HCT116 (cell line): ENCODE results near the gene RAB25. TPM values are rescaled to one million over a fixed set of nuclear protein-coding genes. Genes with fewer than 3 reads are reported as not detected.
"Not testable (repeated sequence)": the region's sequence is repeated elsewhere in the genome, so short reads cannot be mapped to it uniquely, and the experiment has no call there.

ENCODE experiments used
- ATAC-seq: fragments of 200-7000 bp; cut with Tn5 transposase; 2 replicates; pipeline ENCODE4 v1.9.1; 2020; ENCODE audit warnings: mild to moderate bottlenecking, moderate library complexity
- BruUV-seq: library from RNA; stranded (reverse); fragments of 400-500 nt; replicated peaks from 2 replicates; lab custom pipeline; 2021; lab: Mats Ljungman, UMichigan
- CTCF ChIA-PET: fragments of 300-600 bp; sonication (Branson Sonifier 250); formaldehyde crosslinking; loops from one replicate; lab custom pipeline; 2021; ENCODE audit warnings: antibody characterized with exemption; lab: Charles Lee
- POLR2A ChIA-PET: fragments of 300-600, 350-600 bp; sonication (Branson Sonifier 250); formaldehyde crosslinking; loops from one replicate; lab custom pipeline; 2021; ENCODE audit warnings: antibody characterized with exemption; lab: Charles Lee
- RAD21 ChIA-PET, 2 experiments: fragments of 300-600 bp; sonication (Branson Sonifier 250); formaldehyde crosslinking; loops; one replicate each; lab custom pipeline; 2023; ENCODE audit warnings: low total read pairs in 2 of 2; ENCODE audit not compliant: uncharacterized antibody in 2 of 2, unreplicated experiment in 2 of 2, low non-redundant PET in 1 of 2; lab: Charles Lee
- DNase-seq: peaks from one replicate; pipeline ENCODE4 v3.0.0-alpha.2; 2010; ENCODE audit warnings: low read depth, low spot score
- H2AFZ ChIP-seq: fragments of 200-600 bp; shearing (Covaris generic), sonication (generic); 2 replicates; pipeline ENCODE4 v1.6.1; 2017; ENCODE audit warnings: low read depth, mixed run types, mixed read lengths, antibody characterized with exemption, low read length; ENCODE audit not compliant: poor library complexity, severe bottlenecking
- H3K27ac ChIP-seq: 2 replicates; pipeline ENCODE4 v1.5.1; 2012; ENCODE audit warnings: low read depth, low read length
- H3K27me3 ChIP-seq: fragments of 200-600 bp; sonication (generic); 2 replicates; pipeline ENCODE4 v1.6.1; 2016; ENCODE audit warnings: mixed run types, low read length, mixed read lengths; ENCODE audit not compliant: insufficient read depth
- H3K36me3 ChIP-seq, 2 experiments: fragments of 200-500 bp in 1 of 2; fragments of 200-600 bp in 1 of 2; sonication (Bioruptor generic) in 1 of 2; sonication (generic) in 1 of 2; 2 replicates each; pipeline versions ENCODE4 v1.5.1 to v1.6.1; 2014 to 2016; ENCODE audit warnings: low read length in 2 of 2, inconsistent platforms in 1 of 2, mixed read lengths in 1 of 2, mixed run types in 1 of 2; ENCODE audit not compliant: insufficient read depth in 2 of 2, control insufficient read depth in 1 of 2
- H3K4me1 ChIP-seq, 2 experiments: fragments of 200-600 bp in 1 of 2; sonication (generic) in 1 of 2; 2 replicates each; pipeline versions ENCODE4 v1.5.1 to v1.6.1; 2012 to 2017; ENCODE audit warnings: low read length in 2 of 2, inconsistent platforms in 1 of 2, mild to moderate bottlenecking in 1 of 2, mixed read lengths in 1 of 2, mixed run types in 1 of 2, moderate library complexity in 1 of 2; ENCODE audit not compliant: insufficient read depth in 2 of 2, control insufficient read depth in 1 of 2
- H3K4me2 ChIP-seq: fragments of 200-600 bp; sonication (generic); 2 replicates; pipeline ENCODE4 v1.6.1; 2017; ENCODE audit warnings: mixed run types, low read length, mixed read lengths
- H3K4me3 ChIP-seq, 2 experiments: fragments of 200-600 bp in 1 of 2; sonication (generic) in 1 of 2; replicated peaks in 1 of 2; 2 replicates each; pipeline ENCODE4 v1.5.1; 2011 to 2016; ENCODE audit warnings: low read length in 2 of 2, control low read depth in 1 of 2, low read depth in 1 of 2, mild to moderate bottlenecking in 1 of 2, mixed read lengths in 1 of 2, mixed run types in 1 of 2
- H3K79me2 ChIP-seq: fragments of 200-600 bp; sonication (generic); 2 replicates; pipeline ENCODE4 v1.6.1; 2017; ENCODE audit warnings: mild to moderate bottlenecking, mixed run types, low read length, moderate library complexity, mixed read lengths; ENCODE audit not compliant: insufficient read depth
- H3K9ac ChIP-seq: fragments of 200-600 bp; sonication (generic); 2 replicates; pipeline ENCODE4 v1.6.1; 2016; ENCODE audit warnings: low read length, mixed read lengths
- H3K9me2 ChIP-seq: fragments of 200-600 bp; sonication (generic), shearing (Covaris generic); 2 replicates; pipeline ENCODE4 v1.6.1; 2017; ENCODE audit warnings: mixed run types, mild to moderate bottlenecking, moderate library complexity; ENCODE audit not compliant: insufficient read depth
- H3K9me3 ChIP-seq, 2 experiments: fragments of 200-500 bp in 1 of 2; fragments of 200-600 bp in 1 of 2; sonication (Bioruptor generic) in 1 of 2; sonication (generic) in 1 of 2; 2 replicates each; pipeline ENCODE4 v1.6.1; 2014 to 2017; ENCODE audit warnings: low read length in 2 of 2, mixed read lengths in 2 of 2, inconsistent platforms in 1 of 2, low read depth in 1 of 2, mild to moderate bottlenecking in 1 of 2, mixed run types in 1 of 2, moderate library complexity in 1 of 2; ENCODE audit not compliant: control insufficient read depth in 1 of 2, insufficient read depth in 1 of 2
- H4K20me1 ChIP-seq: fragments of 200-600 bp; sonication (generic), shearing (Covaris generic); 2 replicates; pipeline ENCODE4 v1.6.1; 2017; ENCODE audit warnings: mixed run types, mild to moderate bottlenecking, moderate library complexity; ENCODE audit not compliant: insufficient read depth
- ATF3 ChIP-seq: IDR thresholded peaks from 2 replicates; pipeline ENCODE4 v1.6.1; 2012
- CEBPB ChIP-seq: IDR thresholded peaks from 2 replicates; pipeline ENCODE4 v1.6.1; 2012; ENCODE audit warnings: low read depth
- POLR2A ChIP-seq: IDR thresholded peaks from 2 replicates; pipeline ENCODE4 v1.7.0; 2011; ENCODE audit warnings: borderline replicate concordance; ENCODE audit not compliant: insufficient read depth, insufficient read length; ENCODE audit errors: extremely low read depth
- POLR2AphosphoS5 ChIP-seq: IDR thresholded peaks from 2 replicates; pipeline ENCODE4 v1.6.1; 2011; ENCODE audit warnings: mild to moderate bottlenecking, low read depth, low read length, moderate library complexity
- SIN3A ChIP-seq: IDR thresholded peaks from 2 replicates; pipeline ENCODE4 v1.6.1; 2012; ENCODE audit warnings: low read depth
- TCF7L2 ChIP-seq: IDR thresholded peaks from 2 replicates; pipeline ENCODE4 v1.7.0; 2011; ENCODE audit warnings: borderline replicate concordance, inconsistent platforms; ENCODE audit not compliant: insufficient read depth, insufficient read length; ENCODE audit errors: extremely low read depth
- ZFX ChIP-seq: fragments of 450-650 bp; IDR thresholded peaks from 2 replicates; pipeline ENCODE4 v1.6.1; 2017
- ZNF274 ChIP-seq: fragments of 200-500 bp; sonication (Bioruptor generic); IDR thresholded peaks from 2 replicates; pipeline ENCODE4 v1.6.1; 2014; ENCODE audit warnings: mild to moderate bottlenecking, low read depth, low read length, inconsistent platforms
- intact Hi-C: fragments of 100-400 bp; cut with micrococcal nuclease; formaldehyde crosslinking; loops from 2 replicates; pipeline ENCODE4 v1.10.0; 2022
- total RNA-seq: library from RNA; stranded (reverse); gene quantifications from one replicate; pipeline ENCODE4 v1.2.1, GENCODE V29; 2021; ENCODE audit not compliant: unreplicated experiment

RAB25 gene
- total RNA-seq, 1 experiment from 2014 or later, result 142 TPM

GRCh38 chr1:156114919-156115513, 54.1 kb downstream of the RAB25 start:
- peak overlapping the region; percentile 90 for H3K4me2 ChIP-seq
- BruUV-seq, result no TSS peak
- DNase-seq (no peak), ATAC-seq (no peak)
- no peaks in the 10 kb centered on the region for H3K27me3 ChIP-seq
- TF ChIP-seq POLR2A (no peak), ZFX (peak; percentile 51; the same call in 1 of the 2 replicates)
- CTCF ChIA-PET, result interaction anchor here (2.4 to 5.5 kb wide), 3 partner anchors 11 to 15 kb away, joined by 8 to 22 read pairs (median 9); no protein-coding TSS in a partner anchor
- peaks cover 1% of the 10 kb centered on the region; the same call in 1 of the 2 replicates for H4K20me1 ChIP-seq
- peaks cover 55% of the 10 kb centered on the region for H3K79me2 ChIP-seq
- H3K9me2 ChIP-seq, result no peaks in the 10 kb centered on the region
- peak overlapping the region; percentile 76 for H3K27ac ChIP-seq
- H3K9me3 ChIP-seq, result no peaks in the 10 kb centered on the region
- no peak overlapping the region for H2AFZ ChIP-seq
- H3K4me1 ChIP-seq, result peaks cover 64 to 82% of the 10 kb centered on the region in 2 experiments
- intact Hi-C loops, result no loop called here
- POLR2A ChIA-PET, result interaction anchor here (1.0 to 5.3 kb wide), 6 partner anchors 9 to 16 kb away, joined by 3 to 50 read pairs (median 8); no protein-coding TSS in a partner anchor
- peak overlapping the region; percentile 98 for H3K9ac ChIP-seq
- H3K4me3 ChIP-seq, result peak overlapping the region; percentile 96 to 99
- RAD21 ChIA-PET, result interaction anchor here in 1 of 2 experiments (0.6 kb wide), 1 partner anchor 18 kb away, joined by 3 read pairs; no protein-coding TSS in a partner anchor
- H3K36me3 ChIP-seq, result peaks cover 0 to 10% of the 10 kb centered on the region in 2 experiments; a peak in 1 of 4 replicates

- intact Hi-C loops, result no loop called here
- H4K20me1 ChIP-seq, result peaks cover 4% of the 10 kb centered on the region; the same call in 1 of the 2 replicates
Observed at GRCh38 chr1:156115514-156116374, 54.8 kb downstream of the RAB25 start.

GRCh38 chr1:156116731-156117130, 55.8 kb downstream of the RAB25 start:
- H3K9me3 ChIP-seq, BruUV-seq, ATAC-seq, H3K27me3 ChIP-seq, intact Hi-C loops, H2AFZ ChIP-seq, H4K20me1 ChIP-seq, DNase-seq, RAD21 ChIA-PET, H3K9me2 ChIP-seq: not testable (repeated sequence)
- POLR2A ChIA-PET, result interaction anchor here (0.6 to 3.1 kb wide), 4 partner anchors 13 to 665 kb away, joined by 4 to 11 read pairs (median 8); no protein-coding TSS in a partner anchor
- CTCF ChIA-PET, result interaction anchor here (1.1 to 2.4 kb wide), 2 partner anchors 11 to 13 kb away, joined by 3 to 8 read pairs; no protein-coding TSS in a partner anchor
- H3K27ac ChIP-seq, result peak overlapping the region; percentile 76
- H3K4me3 ChIP-seq, result peak overlapping the region; percentile 96 to 99
- peaks cover 78 to 86% of the 10 kb centered on the region in 2 experiments for H3K4me1 ChIP-seq
- peak overlapping the region; percentile 90 for H3K4me2 ChIP-seq
- H3K79me2 ChIP-seq, result peaks cover 72% of the 10 kb centered on the region
- peak overlapping the region; percentile 98 for H3K9ac ChIP-seq
- H3K36me3 ChIP-seq, result peaks cover 0 to 11% of the 10 kb centered on the region in 2 experiments; a peak in 1 of 4 replicates

More at GRCh38 chr1:156115514-156116374, 54.8 kb downstream of the RAB25 start:
- Histone ChIP-seq H3K9ac (peak overlapping the region; percentile 98), H3K36me3 (peaks cover 0 to 11% of the 10 kb centered on the region in 2 experiments; a peak in 1 of 4 replicates), H3K27ac (peak overlapping the region; percentile 76), H3K4me1 (peaks cover 71 to 86% of the 10 kb centered on the region in 2 experiments), H3K4me2 (peak overlapping the region; percentile 90), H2AFZ (no peak overlapping the region), H3K9me2 (no peaks in the 10 kb centered on the region), H3K4me3 (peak overlapping the region; percentile 96 to 99), H3K9me3 (no peaks in the 10 kb centered on the region), H3K79me2 (peaks cover 62% of the 10 kb centered on the region), H3K27me3 (no peaks in the 10 kb centered on the region)
- TF ChIP-seq TCF7L2 (no peak), SIN3A (no peak), POLR2AphosphoS5 (peak; percentile 19), ZNF274 (no peak), CEBPB (no peak), ATF3 (no peak)
- RAD21 ChIA-PET, result no interaction called here
- DNase-seq, result no peak
- POLR2A ChIA-PET, result interaction anchor here (0.6 to 5.3 kb wide), 5 partner anchors 8 to 666 kb away, joined by 4 to 50 read pairs (median 10); no protein-coding TSS in a partner anchor
- CTCF ChIA-PET, result interaction anchor here (0.7 to 5.5 kb wide), 4 partner anchors 10 to 109 kb away, joined by 3 to 22 read pairs (median 6); no protein-coding TSS in a partner anchor
- BruUV-seq, result TSS peak; percentile 49
- no peak; the same call in 1 of the 2 replicates for ATAC-seq
